Activated CD4-positive, alpha-beta T cell treated with anti-CD3 and anti-CD28 coated beads, Interleukin-2, Interleukin-6, amounts not matched to agents 100 ng/mL and 50 ng/mL, durations not matched to agents 16 hours and 8 hours (primary cell): ENCODE measurements around the gene PRDM11.
"Not testable (repeated sequence)": the region's sequence is repeated elsewhere in the genome, so short reads cannot be mapped to it uniquely, and the experiment has no call there.

ENCODE experiments used
- DNase-seq: peaks from one replicate; pipeline ENCODE4 v3.0.0-alpha.2; 2020

The PRDM11 gene

GRCh38 chr11:45146072-45147016 is at the start of gene PRDM11:
PRDM11 (plus strand) TSS chr11:45146639; CDS start chr11:45181767, 35,128 bp downstream.
- DNase-seq = no peak

GRCh38 chr11:45097721-45098493 is 48.5 kb upstream of the PRDM11 start:
- peak; percentile 21 for DNase-seq

DNA sequence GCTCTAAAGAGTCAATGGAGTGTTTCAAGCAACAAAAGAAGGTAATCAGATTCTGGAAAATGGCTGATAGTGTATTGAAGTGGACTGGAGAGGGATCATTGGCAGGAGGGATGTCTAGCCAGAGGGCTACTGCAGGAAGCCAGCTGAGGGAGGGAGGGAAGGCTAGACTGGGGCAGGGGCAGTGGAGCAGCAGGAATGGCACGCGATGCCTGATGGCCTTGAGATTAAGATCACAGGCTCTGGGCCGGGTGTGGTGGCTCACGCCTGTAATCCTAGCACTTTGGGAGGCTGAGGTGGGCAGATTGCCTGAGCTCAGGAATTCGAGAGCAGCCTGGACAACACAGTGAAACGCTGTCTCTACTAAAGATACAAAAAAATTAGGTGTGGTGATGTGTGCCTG is 47.5 kb upstream of the PRDM11 start:
- DNase-seq = no peak

- peak; percentile 6 for DNase-seq
Measured at GRCh38 chr11:45100339-45100738, 46.1 kb upstream of the PRDM11 start.

GRCh38 chr11:45102361-45102809 is 44.1 kb upstream of the PRDM11 start:
- no peak for DNase-seq

GRCh38 chr11:45102810-45103621 is 43.4 kb upstream of the PRDM11 start:
- DNase-seq = peak; percentile 87

DNA sequence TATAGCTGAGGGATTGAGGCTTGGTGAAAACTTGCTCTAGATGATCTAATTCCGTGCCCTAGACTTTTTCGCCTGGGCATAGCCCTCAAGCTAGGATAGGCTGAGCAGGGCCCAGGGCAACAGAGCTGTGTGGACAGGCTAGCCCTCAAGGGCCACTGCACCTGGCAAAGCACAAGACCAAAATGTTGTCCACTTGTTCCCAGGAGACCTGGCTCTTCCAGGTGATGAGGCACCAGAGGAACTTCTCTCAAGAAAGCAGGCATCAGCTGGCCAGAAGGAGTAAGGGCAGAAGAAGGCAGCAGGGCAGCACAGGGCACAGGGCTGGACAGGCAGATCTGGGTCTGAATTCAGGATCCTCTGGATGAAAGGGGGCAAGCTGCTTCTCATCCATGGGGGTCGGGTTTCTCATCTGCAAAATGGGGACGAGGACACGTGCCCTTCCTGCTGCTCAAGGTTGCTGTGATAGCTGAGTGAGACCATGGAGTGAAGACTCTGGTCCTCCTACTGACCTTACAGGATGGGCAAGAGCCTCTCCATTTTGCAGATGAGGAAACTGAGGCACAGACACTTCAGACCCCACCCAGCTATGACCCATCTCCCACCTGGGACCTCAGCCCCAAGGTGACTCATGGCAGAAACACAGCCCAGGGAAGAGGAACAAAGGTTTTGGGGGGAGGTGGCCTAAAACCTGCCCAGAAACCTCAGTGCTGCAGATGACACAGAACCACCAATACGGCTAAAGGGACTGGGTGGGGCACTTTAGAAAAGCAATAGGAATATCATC is 42.2 kb upstream of the PRDM11 start:
- no peak for DNase-seq

DNA sequence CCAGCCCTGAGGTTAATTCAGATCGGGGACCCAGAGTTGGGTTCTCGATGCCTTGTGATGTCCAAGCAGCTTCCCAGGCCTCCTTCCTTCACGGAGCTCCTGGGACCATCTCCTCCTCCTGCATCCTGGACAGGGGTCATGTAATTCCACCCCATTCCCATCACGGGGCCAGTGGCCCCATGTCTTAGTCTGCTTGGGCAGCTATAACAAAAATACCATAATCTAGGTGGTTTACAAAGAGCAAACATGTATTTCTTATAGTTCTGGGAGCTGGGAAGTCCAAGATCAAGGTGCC is 41.7 kb upstream of the PRDM11 start:
- DNase-seq = no peak

GRCh38 chr11:45105233-45105983 is 41.0 kb upstream of the PRDM11 start:
- DNase-seq = peak; percentile 70

GRCh38 chr11:45105984-45106375 is 40.5 kb upstream of the PRDM11 start:
- no peak for DNase-seq

GRCh38 chr11:45106440-45106839 is 40.0 kb upstream of the PRDM11 start:
- DNase-seq = no peak

- DNase-seq = no peak
Measured at GRCh38 chr11:45107029-45107428, 39.4 kb upstream of the PRDM11 start.

- no peak for DNase-seq
Measured at GRCh38 chr11:45108070-45109064, 38.1 kb upstream of the PRDM11 start.

- DNase-seq = no peak
Measured at GRCh38 chr11:45109400-45109799, 37.0 kb upstream of the PRDM11 start.

DNA sequence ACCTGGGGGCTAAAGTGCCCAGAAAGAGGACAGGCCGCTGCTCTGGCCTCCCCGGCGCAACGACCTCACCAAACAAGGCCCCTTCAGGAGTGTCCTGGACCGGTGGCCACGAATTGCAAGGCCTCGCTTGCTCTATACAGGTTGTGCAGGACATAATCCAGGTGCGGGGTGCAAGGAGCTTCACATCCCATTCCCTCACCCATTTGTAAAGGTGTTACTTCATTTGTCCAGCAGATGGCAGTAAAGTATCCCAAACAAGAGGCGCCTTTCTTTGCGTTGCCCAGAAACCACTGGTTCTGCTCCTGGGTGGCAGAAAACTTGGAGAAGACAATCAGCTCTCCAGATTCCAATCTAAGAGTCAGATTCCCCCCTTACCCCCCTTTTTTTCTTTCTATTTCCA is 35.9 kb upstream of the PRDM11 start:
- DNase-seq = peak; percentile 74

DNA sequence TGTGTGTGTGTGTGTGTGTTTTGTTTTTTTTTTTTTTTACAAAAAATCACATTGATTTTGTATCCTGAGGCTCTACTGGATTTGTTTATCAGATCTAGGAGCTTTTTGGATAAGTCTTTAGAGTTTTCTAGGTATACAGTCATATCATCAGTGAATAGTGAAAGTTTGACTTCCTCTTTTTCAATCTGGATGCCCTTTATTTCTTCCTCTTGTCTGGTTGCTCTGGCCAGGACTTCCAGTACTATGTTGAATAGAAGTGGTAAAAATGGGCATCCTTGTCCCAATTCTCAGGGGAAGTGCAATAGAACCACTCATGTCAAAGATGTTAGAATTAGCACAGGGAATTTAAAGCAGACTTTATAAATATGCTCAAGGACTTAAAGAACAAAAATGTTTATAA is 32.6 kb upstream of the PRDM11 start:
- no peak for DNase-seq

- not testable (repeated sequence) for DNase-seq
Measured at GRCh38 chr11:45127836-45128235, 18.6 kb upstream of the PRDM11 start.

DNA sequence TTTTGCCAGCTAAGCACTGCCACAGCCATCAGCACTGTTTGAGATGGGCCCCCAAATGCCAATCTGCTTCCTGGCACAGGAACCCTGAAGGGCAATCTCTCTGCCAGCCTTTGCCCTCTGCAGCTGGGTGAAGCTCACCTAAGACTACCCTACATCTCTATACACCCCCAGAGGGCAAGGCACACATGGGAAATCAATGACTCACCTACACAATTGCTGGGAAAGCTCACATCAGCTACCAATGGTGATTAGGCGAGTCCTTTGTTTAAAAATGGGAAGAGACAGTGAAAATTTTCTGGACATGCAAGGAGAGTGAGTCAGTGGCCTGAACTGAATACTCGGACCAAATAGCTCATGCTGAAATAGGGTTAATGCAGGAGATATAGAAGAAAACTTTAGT is 12.6 kb upstream of the PRDM11 start:
- DNase-seq = no peak

GRCh38 chr11:45141171-45141570 is 5.3 kb upstream of the PRDM11 start:
- peak; percentile 12 for DNase-seq

- no peak for DNase-seq
Measured at GRCh38 chr11:45141631-45142030, 4.8 kb upstream of the PRDM11 start.
